Subcutaneous preadipocyte (primary cell): Measurements from ENCODE around the gene RBM18. TPM values are rescaled to one million over a fixed set of nuclear protein-coding genes. Genes with fewer than 3 reads are reported as not detected.

Source experiments
- total RNA-seq: library from RNA; depleted of rRNA; stranded (reverse); fragments of >200 nt; gene quantifications from 2 replicates; pipeline ENCODE4 v1.2.3, GENCODE V29; 2012

The RBM18 gene, protein sequence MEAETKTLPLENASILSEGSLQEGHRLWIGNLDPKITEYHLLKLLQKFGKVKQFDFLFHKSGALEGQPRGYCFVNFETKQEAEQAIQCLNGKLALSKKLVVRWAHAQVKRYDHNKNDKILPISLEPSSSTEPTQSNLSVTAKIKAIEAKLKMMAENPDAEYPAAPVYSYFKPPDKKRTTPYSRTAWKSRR
- total RNA-seq, result 6.2 and 6.8 TPM in 2 replicates

DNA sequence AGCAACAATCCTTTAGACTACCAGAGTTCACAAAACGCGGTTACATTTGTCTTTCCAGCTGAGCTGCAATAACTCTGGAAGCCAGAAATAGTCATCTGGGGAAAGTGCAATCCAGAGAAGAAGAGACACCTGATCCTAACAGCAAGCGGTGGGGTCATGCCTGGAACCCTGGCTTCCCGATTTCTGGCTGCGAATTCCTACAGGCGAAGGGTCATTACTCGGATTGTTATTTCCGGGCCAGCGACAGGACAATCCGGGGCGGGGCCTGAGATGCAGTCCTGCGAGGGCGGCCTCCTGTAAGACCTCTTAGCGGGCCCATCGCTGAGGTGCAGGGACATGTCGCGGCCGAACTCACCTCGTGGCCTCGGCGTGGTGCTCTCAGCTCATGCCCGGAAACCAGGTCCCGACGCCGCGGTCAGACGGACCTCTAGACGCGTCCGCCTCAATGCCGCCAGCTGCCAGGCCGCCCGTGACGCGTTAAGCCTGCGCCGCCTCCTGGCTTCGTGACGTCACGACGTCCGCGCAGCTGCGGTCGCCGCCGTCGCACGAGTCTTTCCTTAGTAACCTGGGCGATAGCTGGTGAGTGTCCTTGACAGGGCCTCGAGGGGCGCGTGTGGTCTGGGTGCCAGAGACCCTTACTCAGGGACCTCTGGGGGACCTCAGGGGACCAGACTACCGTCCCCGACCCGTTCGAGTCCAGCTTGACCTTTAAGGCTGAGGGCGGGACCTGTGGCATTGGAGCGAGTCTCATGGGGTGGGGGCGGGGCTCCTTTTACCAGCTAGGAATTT lies at the start of gene RBM18, which contains the start of gene MRRF:
Gene RBM18 (minus strand): TSS at position 481 of the 789 bp plus-strand sequence. CDS start 3,348 bp downstream, outside the sequence.
Gene MRRF (plus strand): TSS at position 523 of the 789 bp plus-strand sequence. CDS start 6,010 bp downstream, outside the sequence.

DNA sequence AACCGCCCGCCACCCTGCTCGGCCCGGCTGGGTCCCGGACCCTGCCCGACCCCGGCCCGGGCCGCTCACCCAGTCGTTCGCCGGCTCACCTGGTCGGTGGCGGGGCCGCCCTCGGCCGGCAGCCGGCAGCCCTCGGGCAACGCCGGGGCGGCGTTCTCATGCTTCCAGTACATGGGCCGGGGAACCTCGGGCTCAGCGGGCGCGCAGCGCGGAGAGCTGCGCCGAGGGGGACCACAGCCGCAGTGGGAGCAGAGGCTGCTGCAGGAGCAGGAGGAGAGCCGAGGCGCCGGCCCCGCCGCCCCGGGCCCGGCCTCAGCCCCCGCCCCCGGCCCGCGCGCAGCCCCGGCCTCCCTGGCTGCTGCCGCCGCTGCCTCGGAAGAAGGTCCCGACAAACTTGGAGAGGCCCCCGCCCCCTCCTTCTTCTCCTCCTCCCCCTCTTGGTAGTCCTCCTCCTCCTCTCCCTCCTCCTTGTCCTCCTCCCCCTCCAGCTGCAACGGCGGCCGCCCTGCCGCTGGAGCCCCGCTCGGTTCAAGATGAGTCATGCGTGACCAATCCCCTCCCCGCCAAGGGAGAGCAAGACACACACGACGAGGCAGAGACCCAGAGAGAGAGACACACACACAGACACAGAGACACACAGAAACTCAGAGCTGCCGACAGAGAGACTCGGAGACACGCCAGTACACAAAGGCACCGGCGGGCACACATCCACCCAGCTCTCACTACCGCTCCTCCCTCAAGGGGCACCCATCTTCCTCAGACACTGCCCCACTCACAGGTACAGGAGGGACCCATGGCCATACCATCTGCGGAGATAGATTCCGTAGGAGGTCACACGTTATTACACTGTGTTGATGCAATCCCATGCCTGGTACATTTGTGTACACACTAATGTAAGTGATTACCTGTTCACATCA lies 35.8 kb downstream of the RBM18 start, which contains the start of gene LHX6:
Gene LHX6 (minus strand): TSS at position 390 of the 917 bp plus-strand sequence. CDS start 217 bp downstream, at position 173.

Other genes starting within 250 kb of the RBM18 start
- 5.5 and 7.7 TPM in 2 replicates for gene TTLL11, start 171.5 kb downstream of the RBM18 start, total RNA-seq
- gene NDUFA8, start 105.1 kb downstream of the RBM18 start, total RNA-seq, result 20.5 and 21.7 TPM in 2 replicates
- gene MORN5, start 104.9 kb downstream of the RBM18 start, total RNA-seq, result not detected in 2 replicates
- gene LHX6, start 35.9 kb downstream of the RBM18 start, total RNA-seq, result under 0.01 TPM in 1 of 2 replicates, not detected in the other
- gene MRRF, start within 50 bp of the RBM18 start, total RNA-seq, result 42.6 and 44.0 TPM in 2 replicates
- gene PTGS1, start 106.2 kb upstream of the RBM18 start, total RNA-seq, result 39.9 and 83.0 TPM in 2 replicates
- not detected in 2 replicates for gene OR1J1, start 213.1 kb upstream of the RBM18 start, total RNA-seq
- 0.20 and 0.73 TPM in 2 replicates for gene OR1J2, start 246.0 kb upstream of the RBM18 start, total RNA-seq